Measurements from ENCODE around the gene SHB. TPM values are rescaled to one million over a fixed set of nuclear protein-coding genes. Genes with fewer than 3 reads are reported as not detected.
A peak's percentile ranks its signal among the peaks of the same experiment; 100 is the strongest.

The SHB gene
- total RNA-seq, 6 donors from 2014 or later, result 29.3 to 51.2 (median 33.3) TPM

GRCh38 chr9:38006163-38006562, 62.9 kb downstream of the SHB start:
- Histone ChIP-seq H3K27ac (peak overlapping the region in 3 of 4 donors; percentile 15 to 74 (median 27)), H3K36me3 (no peaks in the 10 kb centered on the region), H3K4me3 (no peak overlapping the region), H3K9me3 (no peaks in the 10 kb centered on the region), H3K4me1 (peaks cover 35 to 47% (median 44%) of the 10 kb centered on the region in 4 donors), H3K27me3 (no peaks in the 10 kb centered on the region)
- WGBS, 2 donors, result 63 to 68% methylated on average over 7 of the region's 7 CpGs
- ATAC-seq (ENCODE audit: low FRiP score in 2 of 2) (no peak), DNase-seq (no peak)
- no peak for TF ChIP-seq POLR2A (IDR thresholded peaks at IDR 0.05)
- no peak for TF ChIP-seq EP300 (IDR thresholded peaks at IDR 0.05)
- no peak for TF ChIP-seq CTCF (IDR thresholded peaks at IDR 0.05)
- peak in 1 of 2 donors; percentile 8 for TF ChIP-seq POLR2AphosphoS5 (IDR thresholded peaks at IDR 0.05)

GRCh38 chr9:38004809-38005560, 64.0 kb downstream of the SHB start:
- DNase-seq, result no peak
- H3K36me3 ChIP-seq, result no peaks in the 10 kb centered on the region
- H3K27me3 ChIP-seq, result no peaks in the 10 kb centered on the region
- peaks cover 35 to 47% (median 44%) of the 10 kb centered on the region in 4 donors for H3K4me1 ChIP-seq
- H3K4me3 ChIP-seq, result no peak overlapping the region
- 83 to 92% methylated on average over 8 to 12 of the region's 12 CpGs for WGBS, 2 donors
- no peak for ATAC-seq (ENCODE audit: low FRiP score in 2 of 2)
- H3K27ac ChIP-seq, result peak overlapping the region in 2 of 4 donors; percentile 17 to 21
- TF ChIP-seq CTCF (IDR thresholded peaks at IDR 0.05), result no peak
- no peak for TF ChIP-seq POLR2AphosphoS5 (IDR thresholded peaks at IDR 0.05)
- no peak for TF ChIP-seq EP300 (IDR thresholded peaks at IDR 0.05)
- TF ChIP-seq POLR2A (IDR thresholded peaks at IDR 0.05), result no peak
- H3K9me3 ChIP-seq, result no peaks in the 10 kb centered on the region

GRCh38 chr9:38003946-38004808, 64.8 kb downstream of the SHB start:
- H3K9me3 ChIP-seq, result no peaks in the 10 kb centered on the region
- DNase-seq, result no peak
- no peaks in the 10 kb centered on the region for H3K36me3 ChIP-seq
- H3K4me1 ChIP-seq, result peaks cover 35 to 49% (median 39%) of the 10 kb centered on the region in 4 donors
- 89 to 90% methylated on average over 13 to 17 of the region's 17 CpGs for WGBS, 2 donors
- ATAC-seq (ENCODE audit: low FRiP score in 2 of 2), result no peak
- no peak overlapping the region for H3K4me3 ChIP-seq
- no peaks in the 10 kb centered on the region for H3K27me3 ChIP-seq
- H3K27ac ChIP-seq, result peak overlapping the region in 1 of 4 donors; percentile 21
- TF ChIP-seq POLR2A (IDR thresholded peaks at IDR 0.05) (no peak), CTCF (IDR thresholded peaks at IDR 0.05) (no peak), EP300 (IDR thresholded peaks at IDR 0.05) (no peak), POLR2AphosphoS5 (IDR thresholded peaks at IDR 0.05) (no peak)

GRCh38 chr9:38003230-38003629, 65.8 kb downstream of the SHB start:
- WGBS, 2 donors, result 64 to 100% methylated on average over 2 to 8 of the region's 8 CpGs
- no peak for ATAC-seq (ENCODE audit: low FRiP score in 2 of 2)
- H3K36me3 ChIP-seq, result no peaks in the 10 kb centered on the region
- H3K27me3 ChIP-seq, result no peaks in the 10 kb centered on the region
- peaks cover 26 to 50% (median 34%) of the 10 kb centered on the region in 4 donors for H3K4me1 ChIP-seq
- H3K9me3 ChIP-seq, result no peaks in the 10 kb centered on the region
- H3K27ac ChIP-seq, result no peak overlapping the region
- no peak for TF ChIP-seq POLR2AphosphoS5 (IDR thresholded peaks at IDR 0.05)
- no peak for TF ChIP-seq EP300 (IDR thresholded peaks at IDR 0.05)
- TF ChIP-seq POLR2A (IDR thresholded peaks at IDR 0.05), result no peak
- no peak for TF ChIP-seq CTCF (IDR thresholded peaks at IDR 0.05)
- H3K4me3 ChIP-seq, result no peak overlapping the region
- no peak for DNase-seq
